IPS-NIHi7 (cell line): Measurements from ENCODE around the gene SMIM35.

ENCODE experiments used
- DNase-seq: peaks from one replicate; pipeline ENCODE4 v3.0.0; 2012; ENCODE audit warnings: mixed read lengths; ENCODE audit errors: extremely low spot score

The SMIM35 gene

DNA sequence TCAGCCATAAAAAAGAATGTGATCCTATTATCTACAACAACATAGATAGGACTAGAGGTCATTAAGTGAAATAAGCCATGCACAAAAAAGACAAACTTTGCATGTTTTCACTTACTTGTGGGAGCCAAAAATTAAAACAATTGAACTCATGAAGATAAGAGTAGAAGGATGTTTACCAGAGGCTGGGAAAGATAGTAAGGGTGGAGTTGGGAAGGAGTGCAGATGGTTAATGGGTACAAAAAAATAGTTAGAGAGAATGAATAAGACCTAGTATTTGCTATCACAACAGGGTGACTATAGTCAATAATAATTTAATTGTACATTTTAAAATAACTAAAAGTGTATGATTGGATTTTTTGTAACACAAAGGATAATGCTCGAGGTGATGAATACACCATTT lies 127.8 kb downstream of the SMIM35 start:
- no peak for DNase-seq
